HepG2 (cell line): ENCODE data around the gene SDR42E2. TPM values are rescaled to one million over a fixed set of nuclear protein-coding genes. Genes with fewer than 3 reads are reported as not detected.

Source experiments
- BRCA1 ChIP-seq: sonication (generic); formaldehyde crosslinking; IDR thresholded peaks from 2 replicates; pipeline ENCODE4 v1.4.0; 2020; ENCODE audit warnings: missing genetic modification reagents
- FOXO1 ChIP-seq: sonication (generic); formaldehyde crosslinking; IDR thresholded peaks from 2 replicates; pipeline ENCODE4 v1.4.0; 2020; ENCODE audit warnings: missing genetic modification reagents
- HOXA7 ChIP-seq: sonication (generic); formaldehyde crosslinking; IDR thresholded peaks from 2 replicates; pipeline ENCODE4 v1.8.1; 2022; ENCODE audit warnings: mild to moderate bottlenecking, missing genetic modification reagents, moderate library complexity
- KLF12 ChIP-seq: sonication (generic); formaldehyde crosslinking; IDR thresholded peaks from 2 replicates; pipeline ENCODE4 v1.4.0; 2020; ENCODE audit warnings: missing genetic modification reagents, borderline replicate concordance
- RARG ChIP-seq: sonication (generic); formaldehyde crosslinking; IDR thresholded peaks from 2 replicates; pipeline ENCODE4 v1.4.0; 2020; ENCODE audit warnings: low read depth, mild to moderate bottlenecking, missing genetic modification reagents
- RFXAP ChIP-seq: sonication (generic); formaldehyde crosslinking; IDR thresholded peaks from 2 replicates; pipeline ENCODE4 v1.4.0; 2020; ENCODE audit warnings: missing genetic modification reagents, borderline replicate concordance
- ZNF143 ChIP-seq: sonication (generic); formaldehyde crosslinking; IDR thresholded peaks from 2 replicates; pipeline ENCODE4 v1.4.0; 2020; ENCODE audit warnings: missing genetic modification reagents
- ZNF335 ChIP-seq: sonication (generic); formaldehyde crosslinking; IDR thresholded peaks from 2 replicates; pipeline ENCODE4 v1.4.0; 2020; ENCODE audit warnings: missing genetic modification reagents
- ZNF382 ChIP-seq: sonication (generic); formaldehyde crosslinking; IDR thresholded peaks from 2 replicates; pipeline ENCODE4 v1.5.0; 2020; ENCODE audit warnings: missing genetic modification reagents, mild to moderate bottlenecking, borderline replicate concordance
- ZNF543 ChIP-seq: sonication (generic); formaldehyde crosslinking; IDR thresholded peaks from 2 replicates; pipeline ENCODE4 v1.4.0; 2020; ENCODE audit warnings: mild to moderate bottlenecking, missing genetic modification reagents
- ZNF546 ChIP-seq: sonication (generic); formaldehyde crosslinking; conservative IDR thresholded peaks from 2 replicates; pipeline ENCODE4 v1.8.1; 2023; ENCODE audit warnings: mild to moderate bottlenecking, missing genetic modification reagents
- ZNF556 ChIP-seq: sonication (generic); formaldehyde crosslinking; IDR thresholded peaks from 2 replicates; pipeline ENCODE4 v1.4.0; 2020; ENCODE audit warnings: mild to moderate bottlenecking, missing genetic modification reagents, borderline replicate concordance
- ZNF792 ChIP-seq: IDR thresholded peaks from 2 replicates; pipeline ENCODE4 v1.6.1; 2016
- polyA plus RNA-seq, 8 experiments: library from polyadenylated mRNA; depleted of rRNA in 3 of 8; stranded (reverse) in 7 of 8; unstranded in 1 of 8; fragments of >200 nt; fragmentation: Illumina TruSeq in 4 of 8; extraction: Trizol in 4 of 8; gene quantifications; 2 replicates each; pipeline versions ENCODE4 v1.2.1 to v1.2.3, GENCODE V29; 2011 to 2016; ENCODE audit warnings: low read depth in 4 of 8, missing spikeins in 1 of 8, mixed read lengths in 1 of 8; ENCODE audit not compliant: insufficient read depth in 1 of 8
- total RNA-seq, 5 experiments: library from RNA; depleted of rRNA; stranded (reverse); fragments of >200 nt; fragmentation: Illumina TruSeq; extraction: Trizol; gene quantifications; 2 replicates each; pipeline ENCODE4 v1.2.3, GENCODE V29; 2016; ENCODE audit warnings: low read depth in 1 of 5
- TF ChIP-seq, protein P1 (sequence below), 2 experiments: sonication (generic) in 1 of 2; formaldehyde crosslinking in 1 of 2; IDR thresholded peaks; 2 replicates each; pipeline versions ENCODE4 v1.4.0 to v1.6.1; 2016 to 2020; ENCODE audit warnings: borderline replicate concordance in 1 of 2, low read depth in 1 of 2, mild to moderate bottlenecking in 1 of 2, missing genetic modification reagents in 1 of 2
- TF ChIP-seq, protein P2 (sequence below): sonication (generic); formaldehyde crosslinking; IDR thresholded peaks from 2 replicates; pipeline ENCODE4 v1.5.0; 2020; ENCODE audit warnings: mild to moderate bottlenecking, missing genetic modification reagents
- TF ChIP-seq, protein P3 (sequence below): sonication (generic); formaldehyde crosslinking; IDR thresholded peaks from 2 replicates; pipeline ENCODE4 v1.5.1; 2020; ENCODE audit warnings: missing genetic modification reagents, mild to moderate bottlenecking, borderline replicate concordance
- TF ChIP-seq, protein P4 (sequence below): sonication (generic); formaldehyde crosslinking; IDR thresholded peaks from 2 replicates; pipeline ENCODE4 v1.8.0; 2022; ENCODE audit warnings: mild to moderate bottlenecking, missing genetic modification reagents; ENCODE audit not compliant: insufficient replicate concordance

Gene SDR42E2
- total and polyA plus RNA-seq, 2 of the 13 experiments (the other 11 are each of a cell fraction or from before 2014, with no cell fraction given) = 0.05 to 0.11 TPM

DNA sequence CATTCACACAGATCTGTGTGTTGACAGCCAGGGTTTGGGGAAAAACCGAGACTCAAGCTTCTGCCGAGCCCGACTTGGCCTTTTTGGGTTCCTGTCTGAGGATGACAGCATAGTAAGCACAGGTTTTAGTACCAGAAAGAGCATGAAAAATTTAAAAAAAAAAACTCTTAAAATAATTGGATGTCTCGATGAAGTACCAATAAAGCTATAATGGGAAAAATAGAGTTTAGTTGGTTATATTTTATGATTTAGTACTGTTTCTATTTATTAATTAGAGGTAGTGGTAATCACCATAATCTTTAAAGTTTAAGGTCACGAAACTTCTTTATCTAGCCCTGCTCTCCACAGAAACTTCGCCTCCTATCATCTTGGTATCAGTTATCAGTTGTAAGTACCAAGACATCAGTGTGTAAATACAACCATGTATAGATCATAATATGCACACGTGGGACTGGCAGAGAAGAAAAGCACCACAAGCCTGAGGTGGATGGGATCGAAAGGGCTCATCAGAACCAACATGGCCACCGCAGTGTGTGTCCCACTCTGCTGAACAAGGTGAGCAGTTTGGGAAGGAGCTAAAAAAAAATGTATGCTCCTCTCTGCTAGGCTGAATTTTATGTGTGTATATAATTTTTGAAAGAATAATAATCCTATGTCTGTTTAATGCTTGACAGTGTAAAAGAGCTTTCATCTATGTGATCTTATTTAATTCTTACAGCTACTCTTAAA lies 29.4 kb downstream of the SDR42E2 start (continued):
- TF ChIP-seq, protein P1, sequence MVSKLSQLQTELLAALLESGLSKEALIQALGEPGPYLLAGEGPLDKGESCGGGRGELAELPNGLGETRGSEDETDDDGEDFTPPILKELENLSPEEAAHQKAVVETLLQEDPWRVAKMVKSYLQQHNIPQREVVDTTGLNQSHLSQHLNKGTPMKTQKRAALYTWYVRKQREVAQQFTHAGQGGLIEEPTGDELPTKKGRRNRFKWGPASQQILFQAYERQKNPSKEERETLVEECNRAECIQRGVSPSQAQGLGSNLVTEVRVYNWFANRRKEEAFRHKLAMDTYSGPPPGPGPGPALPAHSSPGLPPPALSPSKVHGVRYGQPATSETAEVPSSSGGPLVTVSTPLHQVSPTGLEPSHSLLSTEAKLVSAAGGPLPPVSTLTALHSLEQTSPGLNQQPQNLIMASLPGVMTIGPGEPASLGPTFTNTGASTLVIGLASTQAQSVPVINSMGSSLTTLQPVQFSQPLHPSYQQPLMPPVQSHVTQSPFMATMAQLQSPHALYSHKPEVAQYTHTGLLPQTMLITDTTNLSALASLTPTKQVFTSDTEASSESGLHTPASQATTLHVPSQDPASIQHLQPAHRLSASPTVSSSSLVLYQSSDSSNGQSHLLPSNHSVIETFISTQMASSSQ (IDR thresholded peaks at IDR 0.05; ENCODE audit: low read depth) = no peak
- TF ChIP-seq, protein P1 (CRISPR knock-in tag; IDR thresholded peaks at IDR 0.05; ENCODE audit: borderline replicate concordance) = no peak
- TF ChIP-seq ZNF556 (CRISPR knock-in tag) (no peak), RARG (no peak), FOXO1 (CRISPR knock-in tag) (no peak), ZNF546 (CRISPR knock-in tag) (peak; percentile 25; the same call in 1 of the 2 replicates), ZNF792 (CRISPR knock-in tag) (0 out of 2 replicates have a peak, but pooled peaks have one; percentile 1), ZNF543 (CRISPR knock-in tag) (no peak), ZNF382 (no peak), HOXA7 (CRISPR knock-in tag) (no peak), BRCA1 (CRISPR knock-in tag) (0 out of 2 replicates have a peak, but pooled peaks have one; percentile 31), KLF12 (CRISPR knock-in tag) (no peak), ZNF143 (CRISPR knock-in tag) (no peak), ZNF335 (0 out of 2 replicates have a peak, but pooled peaks have one; percentile 15), RFXAP (CRISPR knock-in tag) (no peak; the same call in 1 of the 2 replicates)
- TF ChIP-seq, protein P2, sequence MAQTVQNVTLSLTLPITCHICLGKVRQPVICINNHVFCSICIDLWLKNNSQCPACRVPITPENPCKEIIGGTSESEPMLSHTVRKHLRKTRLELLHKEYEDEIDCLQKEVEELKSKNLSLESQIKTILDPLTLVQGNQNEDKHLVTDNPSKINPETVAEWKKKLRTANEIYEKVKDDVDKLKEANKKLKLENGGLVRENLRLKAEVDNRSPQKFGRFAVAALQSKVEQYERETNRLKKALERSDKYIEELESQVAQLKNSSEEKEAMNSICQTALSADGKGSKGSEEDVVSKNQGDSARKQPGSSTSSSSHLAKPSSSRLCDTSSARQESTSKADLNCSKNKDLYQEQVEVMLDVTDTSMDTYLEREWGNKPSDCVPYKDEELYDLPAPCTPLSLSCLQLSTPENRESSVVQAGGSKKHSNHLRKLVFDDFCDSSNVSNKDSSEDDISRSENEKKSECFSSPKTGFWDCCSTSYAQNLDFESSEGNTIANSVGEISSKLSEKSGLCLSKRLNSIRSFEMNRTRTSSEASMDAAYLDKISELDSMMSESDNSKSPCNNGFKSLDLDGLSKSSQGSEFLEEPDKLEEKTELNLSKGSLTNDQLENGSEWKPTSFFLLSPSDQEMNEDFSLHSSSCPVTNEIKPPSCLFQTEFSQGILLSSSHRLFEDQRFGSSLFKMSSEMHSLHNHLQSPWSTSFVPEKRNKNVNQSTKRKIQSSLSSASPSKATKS (CRISPR knock-in tag) = 0 out of 2 replicates have a peak, but pooled peaks have one; percentile 51
- TF ChIP-seq, protein P3, sequence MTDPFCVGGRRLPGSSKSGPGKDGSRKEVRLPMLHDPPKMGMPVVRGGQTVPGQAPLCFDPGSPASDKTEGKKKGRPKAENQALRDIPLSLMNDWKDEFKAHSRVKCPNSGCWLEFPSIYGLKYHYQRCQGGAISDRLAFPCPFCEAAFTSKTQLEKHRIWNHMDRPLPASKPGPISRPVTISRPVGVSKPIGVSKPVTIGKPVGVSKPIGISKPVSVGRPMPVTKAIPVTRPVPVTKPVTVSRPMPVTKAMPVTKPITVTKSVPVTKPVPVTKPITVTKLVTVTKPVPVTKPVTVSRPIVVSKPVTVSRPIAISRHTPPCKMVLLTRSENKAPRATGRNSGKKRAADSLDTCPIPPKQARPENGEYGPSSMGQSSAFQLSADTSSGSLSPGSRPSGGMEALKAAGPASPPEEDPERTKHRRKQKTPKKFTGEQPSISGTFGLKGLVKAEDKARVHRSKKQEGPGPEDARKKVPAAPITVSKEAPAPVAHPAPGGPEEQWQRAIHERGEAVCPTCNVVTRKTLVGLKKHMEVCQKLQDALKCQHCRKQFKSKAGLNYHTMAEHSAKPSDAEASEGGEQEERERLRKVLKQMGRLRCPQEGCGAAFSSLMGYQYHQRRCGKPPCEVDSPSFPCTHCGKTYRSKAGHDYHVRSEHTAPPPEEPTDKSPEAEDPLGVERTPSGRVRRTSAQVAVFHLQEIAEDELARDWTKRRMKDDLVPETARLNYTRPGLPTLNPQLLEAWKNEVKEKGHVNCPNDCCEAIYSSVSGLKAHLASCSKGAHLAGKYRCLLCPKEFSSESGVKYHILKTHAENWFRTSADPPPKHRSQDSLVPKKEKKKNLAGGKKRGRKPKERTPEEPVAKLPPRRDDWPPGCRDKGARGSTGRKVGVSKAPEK (CRISPR knock-in tag) = no peak
- TF ChIP-seq, protein P4, sequence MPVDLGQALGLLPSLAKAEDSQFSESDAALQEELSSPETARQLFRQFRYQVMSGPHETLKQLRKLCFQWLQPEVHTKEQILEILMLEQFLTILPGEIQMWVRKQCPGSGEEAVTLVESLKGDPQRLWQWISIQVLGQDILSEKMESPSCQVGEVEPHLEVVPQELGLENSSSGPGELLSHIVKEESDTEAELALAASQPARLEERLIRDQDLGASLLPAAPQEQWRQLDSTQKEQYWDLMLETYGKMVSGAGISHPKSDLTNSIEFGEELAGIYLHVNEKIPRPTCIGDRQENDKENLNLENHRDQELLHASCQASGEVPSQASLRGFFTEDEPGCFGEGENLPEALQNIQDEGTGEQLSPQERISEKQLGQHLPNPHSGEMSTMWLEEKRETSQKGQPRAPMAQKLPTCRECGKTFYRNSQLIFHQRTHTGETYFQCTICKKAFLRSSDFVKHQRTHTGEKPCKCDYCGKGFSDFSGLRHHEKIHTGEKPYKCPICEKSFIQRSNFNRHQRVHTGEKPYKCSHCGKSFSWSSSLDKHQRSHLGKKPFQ (CRISPR knock-in tag) = no peak
